HUDEP-2 (cell line): ENCODE data around the gene MELTF.

ENCODE experiments used
- DNase-seq, 76 experiments: peaks; one replicate each; lab custom pipeline; 2025; ENCODE audit not compliant: unreplicated experiment in 76 of 76; lab: John Stamatoyannopoulos, UW

MELTF gene

GRCh38 chr3:197027151-197027895 lies 2.3 kb downstream of the MELTF start:
- DNase-seq = peak in 2 of 76 experiments; percentile 3 to 17

DNA sequence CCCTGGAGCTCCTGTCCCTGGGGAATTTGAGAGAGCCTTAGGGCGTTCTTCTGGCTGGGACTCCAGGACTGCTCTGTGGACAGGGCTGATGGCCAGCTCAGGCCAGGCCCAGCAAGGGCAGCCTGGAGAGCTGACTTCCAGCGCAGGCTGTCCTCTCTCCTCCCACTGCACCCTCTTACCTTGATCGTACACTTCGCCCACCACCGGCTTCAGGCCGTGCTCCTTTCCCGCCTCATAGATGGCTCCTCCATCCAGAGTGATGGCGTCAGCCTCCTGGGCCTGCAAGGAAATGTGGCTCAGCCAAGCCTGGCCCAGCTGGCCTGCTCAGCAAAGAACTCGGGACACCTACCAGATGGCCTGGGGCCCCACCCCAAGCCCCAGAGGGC lies 3.1 kb downstream of the MELTF start:
- no peak for DNase-seq

- DNase-seq = no peak
These were observed 3.7 kb downstream of the MELTF start for GRCh38 chr3:197025736-197026480.

DNA sequence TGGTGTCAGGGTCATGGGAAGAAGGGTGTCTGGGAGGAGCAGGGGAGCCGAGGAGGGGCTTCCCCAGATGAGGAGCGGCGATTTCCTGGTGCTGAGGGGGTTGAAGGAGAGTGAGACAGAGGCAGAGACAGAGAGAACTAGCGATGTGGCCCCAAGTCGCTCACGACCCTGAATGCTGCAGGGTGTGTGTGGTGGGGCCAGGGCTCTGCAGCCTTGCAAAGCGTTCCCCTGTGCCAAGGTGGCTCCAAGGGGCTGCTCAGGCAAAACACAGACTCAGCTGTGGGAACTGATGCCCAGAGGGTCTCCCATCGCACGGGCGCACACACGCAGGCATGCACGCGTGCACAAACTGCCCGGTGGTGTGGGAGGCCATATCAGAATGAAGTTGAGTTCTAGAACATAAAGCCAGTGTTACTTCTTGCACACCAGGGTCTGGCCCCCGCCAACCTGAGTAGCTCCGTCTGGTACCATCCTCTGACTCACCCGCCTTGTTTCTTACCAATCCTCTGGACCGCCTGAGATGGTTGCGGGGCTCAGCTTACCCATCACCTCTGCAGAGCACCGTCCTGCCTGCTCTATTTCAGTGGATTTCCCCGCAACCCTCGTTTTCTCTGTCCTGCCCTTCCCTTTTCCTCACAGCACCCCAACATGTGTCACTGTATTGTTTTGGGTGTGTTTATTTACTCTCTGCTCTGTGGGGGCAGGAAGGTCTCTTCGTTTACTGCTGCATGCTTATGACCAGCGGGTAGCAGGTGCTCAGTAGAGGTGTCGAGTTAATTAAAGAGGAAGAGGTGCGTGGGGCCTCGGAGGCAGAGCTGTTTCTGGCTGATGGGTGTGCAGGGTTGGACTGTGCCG lies 4.5 kb downstream of the MELTF start:
- no peak for DNase-seq

GRCh38 chr3:197023998-197024651 lies 5.5 kb downstream of the MELTF start:
- DNase-seq = no peak

- no peak for DNase-seq
These were observed 6.2 kb downstream of the MELTF start for GRCh38 chr3:197023241-197023997.

DNA sequence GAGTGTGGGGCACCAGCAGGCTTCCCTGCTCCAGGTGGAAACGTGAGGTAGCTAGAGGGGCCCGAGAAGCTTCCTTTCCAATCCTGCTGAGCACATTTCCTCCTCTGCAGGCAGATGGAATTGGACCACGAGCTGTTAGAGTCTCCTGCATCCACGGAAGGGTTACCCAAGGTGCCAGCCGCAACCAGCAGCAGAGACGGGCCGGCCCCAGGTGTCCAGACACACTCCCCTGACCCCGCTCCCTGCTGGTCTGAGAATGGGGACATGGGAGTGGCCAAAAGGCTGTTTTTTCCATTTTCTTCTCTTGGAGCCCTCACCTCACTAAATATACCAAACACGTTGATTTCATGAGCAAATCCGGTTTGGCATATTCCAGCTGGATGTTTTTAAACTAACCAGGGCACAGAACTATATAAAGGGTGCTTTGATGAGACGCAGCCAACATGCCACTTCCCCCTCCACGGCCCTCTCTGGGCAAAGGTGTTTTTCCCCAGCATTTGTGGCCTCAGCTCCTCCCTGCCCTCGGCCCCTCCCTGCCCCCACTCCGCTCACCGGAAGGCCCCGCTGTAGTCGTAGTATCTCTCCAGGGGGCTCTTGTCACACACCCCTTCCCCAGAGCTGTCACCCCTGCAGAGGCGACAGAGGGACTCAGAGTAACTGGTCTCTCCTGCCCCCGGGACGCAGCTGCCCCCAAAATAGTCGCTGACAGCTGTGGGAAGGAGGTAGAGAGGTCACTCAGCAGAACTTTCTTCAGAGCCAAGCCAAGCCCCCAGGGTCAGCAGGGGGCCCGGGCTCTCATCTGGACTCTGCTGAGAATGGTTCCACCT lies 7.0 kb downstream of the MELTF start:
- DNase-seq = no peak

GRCh38 chr3:197021729-197022404 lies 7.8 kb downstream of the MELTF start:
- DNase-seq = no peak

GRCh38 chr3:197021231-197021630 lies 8.4 kb downstream of the MELTF start:
- no peak for DNase-seq

DNA sequence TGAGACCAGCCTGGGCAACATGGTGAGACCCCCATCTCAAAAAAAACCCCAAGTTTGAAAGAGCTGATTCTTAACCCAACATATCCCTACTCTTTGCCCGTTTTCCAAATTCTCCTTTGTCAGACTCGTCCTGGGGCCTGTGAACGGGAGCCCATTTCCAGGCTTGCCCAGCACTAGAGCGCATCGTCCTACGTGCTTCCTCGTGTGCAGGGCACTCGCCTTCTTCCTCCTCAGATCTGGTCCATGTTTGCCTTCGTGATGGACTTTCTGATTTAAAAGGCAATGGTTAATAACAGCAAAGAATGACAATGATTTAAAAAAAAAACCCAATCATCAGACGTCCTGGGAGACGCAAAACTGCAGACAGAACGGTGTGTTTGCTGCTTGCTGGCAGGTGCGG lies 10.1 kb downstream of the MELTF start:
- no peak for DNase-seq

- no peak for DNase-seq
These were observed 10.6 kb downstream of the MELTF start for GRCh38 chr3:197019021-197019420.

DNA sequence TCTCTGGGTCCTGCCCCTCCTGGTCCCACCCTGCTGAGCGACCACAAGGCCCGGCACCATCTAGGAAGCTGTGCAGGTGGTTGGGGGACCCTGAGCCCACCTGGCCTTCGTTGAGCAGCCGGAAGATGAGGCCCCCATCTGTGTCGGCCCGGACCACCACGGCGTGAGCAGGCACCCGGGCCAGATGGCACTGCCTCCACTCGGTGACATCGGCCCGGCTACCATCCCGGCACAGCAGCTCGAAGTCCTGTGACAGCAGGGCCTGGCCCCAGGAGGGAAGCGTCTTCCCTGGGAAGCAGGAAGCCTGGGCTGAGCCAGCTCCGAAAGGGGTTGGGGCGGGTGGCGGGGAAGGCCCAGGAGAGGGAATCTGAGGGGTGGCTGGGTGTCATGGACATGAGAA lies 12.6 kb downstream of the MELTF start:
- DNase-seq = no peak

DNA sequence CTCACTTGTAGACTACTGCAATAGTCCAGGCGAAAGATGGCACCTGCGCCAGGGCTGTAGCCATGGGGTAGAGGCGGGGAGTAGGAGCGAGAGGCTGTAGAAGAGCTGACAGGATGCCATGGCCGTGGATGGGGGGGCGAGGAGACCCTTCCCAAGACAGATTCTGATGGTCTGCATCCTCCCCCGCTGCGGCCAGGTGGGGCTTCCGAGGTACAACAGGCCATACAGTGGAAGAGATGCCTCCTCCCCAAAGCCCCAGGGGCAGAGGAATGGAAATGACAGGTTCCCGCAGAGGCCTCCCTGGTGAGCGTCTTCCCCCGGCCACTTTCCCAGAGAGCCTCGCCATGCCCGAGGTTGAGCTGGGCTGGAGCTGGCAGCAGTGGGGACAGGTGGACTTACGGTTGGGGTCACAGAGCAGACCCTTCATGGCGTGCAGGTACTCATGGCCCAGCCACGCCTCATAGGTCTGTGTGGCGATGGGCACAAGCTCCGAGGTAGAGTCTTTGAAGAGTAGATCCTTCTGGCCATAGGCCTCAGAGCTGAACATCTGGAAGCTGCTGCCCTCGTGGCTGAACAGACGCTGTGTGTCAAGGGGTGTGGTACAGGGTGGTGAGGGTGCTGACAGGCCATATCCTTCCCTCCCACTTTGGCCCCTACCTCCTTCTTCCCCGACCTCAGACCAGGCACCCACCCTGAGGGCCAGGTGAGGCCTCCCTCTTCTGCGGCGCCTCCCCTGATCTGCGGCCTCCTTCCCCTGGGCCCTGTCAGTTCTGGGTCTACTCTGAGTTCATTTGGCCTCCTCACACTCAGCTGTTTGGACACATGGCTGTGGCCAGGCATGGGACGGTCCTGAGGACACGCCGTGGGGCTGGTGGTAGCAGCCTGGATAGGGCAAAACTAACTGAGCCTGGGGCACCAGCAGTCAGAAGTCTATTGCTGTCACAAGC lies 13.6 kb downstream of the MELTF start:
- DNase-seq = no peak

GRCh38 chr3:197014942-197015575 lies 14.6 kb downstream of the MELTF start:
- no peak for DNase-seq

GRCh38 chr3:197014024-197014423 lies 15.6 kb downstream of the MELTF start:
- DNase-seq = no peak

DNA sequence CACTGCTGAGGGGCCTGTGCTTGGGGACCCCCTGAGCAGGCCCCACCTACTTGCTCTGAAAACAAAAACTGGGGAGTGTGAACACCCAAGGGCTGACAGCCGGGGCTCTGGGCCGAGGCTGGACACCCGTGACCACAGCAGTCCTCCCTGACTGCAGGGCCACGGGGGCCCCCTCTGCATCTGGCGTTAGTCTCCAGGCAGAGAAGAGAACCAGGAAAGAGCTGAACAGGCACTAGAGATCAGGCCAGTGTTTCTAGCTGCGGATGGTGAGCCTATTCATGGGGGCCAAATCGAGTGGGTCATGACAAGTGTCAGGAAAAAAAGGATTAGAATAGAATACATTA lies 17.1 kb downstream of the MELTF start:
- no peak for DNase-seq

DNA sequence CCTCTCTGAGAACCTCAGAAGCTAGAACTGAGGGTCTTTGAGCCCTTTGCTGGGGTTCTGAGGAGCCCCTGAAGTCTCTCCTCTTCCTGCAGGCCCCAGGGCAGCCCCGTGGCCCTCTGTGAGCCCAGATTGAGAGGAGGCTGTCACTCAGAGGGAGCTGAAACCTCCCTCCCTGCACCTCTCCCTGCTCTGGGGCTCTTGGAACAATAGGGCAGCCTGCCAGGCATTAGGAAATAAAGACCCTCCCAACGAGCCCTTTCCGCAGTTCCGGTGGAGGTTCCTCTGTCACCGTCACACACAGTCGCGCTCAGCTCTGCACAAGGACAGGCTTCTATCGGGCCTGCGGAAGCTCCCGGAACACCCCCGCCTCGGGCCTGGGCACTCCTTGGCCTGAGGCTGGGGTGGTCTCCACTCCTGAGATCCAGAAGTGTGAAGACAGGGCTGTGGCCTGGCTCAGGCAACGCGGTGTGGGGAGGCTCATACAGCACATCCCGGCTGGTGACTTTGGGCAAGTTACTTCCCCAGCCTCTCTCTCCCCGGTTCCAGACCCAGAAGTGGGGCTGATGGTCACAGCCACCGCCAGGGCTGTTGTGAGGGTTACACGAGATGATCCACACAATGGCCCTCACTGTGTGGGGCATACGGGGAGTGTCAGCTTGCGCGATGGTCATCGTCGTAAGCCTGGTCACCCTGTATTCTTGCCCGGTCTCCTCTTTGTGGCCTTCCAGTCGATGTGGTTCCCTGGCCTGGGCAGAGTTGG lies 17.7 kb downstream of the MELTF start:
- DNase-seq = no peak
